HEK293 (cell line): ENCODE data around the gene MTERF4.

Experiments
- FEZF1 ChIP-seq: fragments of 450-650 bp; formaldehyde crosslinking; IDR thresholded peaks from 2 replicates; pipeline ENCODE4 v1.5.1; 2016; ENCODE audit warnings: missing biosample characterization, missing genetic modification characterization
- GFI1B ChIP-seq: fragments of 450-650 bp; formaldehyde crosslinking; IDR thresholded peaks from 2 replicates; pipeline ENCODE4 v1.5.1; 2016; ENCODE audit warnings: missing biosample characterization, missing genetic modification characterization
- SP3 ChIP-seq: fragments of 450-650 bp; formaldehyde crosslinking; IDR thresholded peaks from 2 replicates; pipeline ENCODE4 v1.5.1; 2016; ENCODE audit warnings: missing biosample characterization, missing genetic modification characterization
- ZFP3 ChIP-seq: fragments of 450-650 bp; formaldehyde crosslinking; IDR thresholded peaks from 2 replicates; pipeline ENCODE4 v1.5.1; 2016; ENCODE audit warnings: low read depth, missing biosample characterization, missing genetic modification characterization
- ZNF157 ChIP-seq: fragments of 450-650 bp; formaldehyde crosslinking; IDR thresholded peaks from 2 replicates; pipeline ENCODE4 v1.5.1; 2016; ENCODE audit warnings: missing biosample characterization, missing genetic modification characterization
- ZNF169 ChIP-seq: fragments of 450-650 bp; formaldehyde crosslinking; IDR thresholded peaks from 2 replicates; pipeline ENCODE4 v1.5.1; 2016; ENCODE audit warnings: missing biosample characterization, missing genetic modification characterization
- ZNF248 ChIP-seq: fragments of 450-650 bp; formaldehyde crosslinking; IDR thresholded peaks from 2 replicates; pipeline ENCODE4 v1.5.1; 2017; ENCODE audit warnings: missing biosample characterization, missing genetic modification characterization
- ZNF292 ChIP-seq: fragments of 450-650 bp; formaldehyde crosslinking; IDR thresholded peaks from 2 replicates; pipeline ENCODE4 v1.5.1; 2016; ENCODE audit warnings: low read depth, missing biosample characterization, missing genetic modification characterization, borderline replicate concordance
- ZNF302 ChIP-seq: fragments of 450-650 bp; formaldehyde crosslinking; IDR thresholded peaks from 2 replicates; pipeline ENCODE4 v1.5.1; 2016; ENCODE audit warnings: missing biosample characterization, missing genetic modification characterization, low read depth
- ZNF341 ChIP-seq: fragments of 450-650 bp; formaldehyde crosslinking; IDR thresholded peaks from 2 replicates; pipeline ENCODE4; 2016; ENCODE audit warnings: low read depth, missing biosample characterization, missing genetic modification characterization
- ZNF37A ChIP-seq: fragments of 450-650 bp; IDR thresholded peaks from 2 replicates; pipeline ENCODE4 v1.5.1; 2018; ENCODE audit warnings: missing biosample characterization, missing genetic modification characterization
- ZNF404 ChIP-seq: fragments of 450-650 bp; formaldehyde crosslinking; IDR thresholded peaks from 2 replicates; pipeline ENCODE4 v1.5.1; 2017; ENCODE audit warnings: missing biosample characterization, missing genetic modification characterization
- ZNF423 ChIP-seq: fragments of 450-650 bp; formaldehyde crosslinking; IDR thresholded peaks from 2 replicates; pipeline ENCODE4 v1.5.1; 2016; ENCODE audit warnings: missing biosample characterization, missing genetic modification characterization
- ZNF514 ChIP-seq: fragments of 450-650 bp; formaldehyde crosslinking; IDR thresholded peaks from 2 replicates; pipeline ENCODE4 v1.5.1; 2016; ENCODE audit warnings: missing biosample characterization, missing genetic modification characterization
- ZNF555 ChIP-seq: fragments of 450-650 bp; formaldehyde crosslinking; conservative IDR thresholded peaks from 2 replicates; pipeline ENCODE4 v1.5.1; 2017; ENCODE audit warnings: missing biosample characterization, mild to moderate bottlenecking, missing genetic modification characterization, inconsistent platforms
- ZNF600 ChIP-seq: fragments of 450-650 bp; formaldehyde crosslinking; IDR thresholded peaks from 2 replicates; pipeline ENCODE4 v1.5.1; 2016; ENCODE audit warnings: missing biosample characterization, missing genetic modification characterization
- ZNF677 ChIP-seq: fragments of 450-650 bp; IDR thresholded peaks from 2 replicates; pipeline ENCODE4 v1.5.0; 2018; ENCODE audit warnings: missing biosample characterization, mild to moderate bottlenecking, missing genetic modification characterization, moderate library complexity
- ZNF707 ChIP-seq: fragments of 450-650 bp; formaldehyde crosslinking; IDR thresholded peaks from 2 replicates; pipeline ENCODE4 v1.5.1; 2016; ENCODE audit warnings: missing biosample characterization, missing genetic modification characterization
- ZNF776 ChIP-seq: fragments of 450-650 bp; formaldehyde crosslinking; IDR thresholded peaks from 2 replicates; pipeline ENCODE4 v1.5.0; 2017; ENCODE audit warnings: missing biosample characterization, missing genetic modification characterization, borderline replicate concordance
- ZXDB ChIP-seq: fragments of 450-650 bp; formaldehyde crosslinking; IDR thresholded peaks from 2 replicates; pipeline ENCODE4 v1.5.1; 2016; ENCODE audit warnings: missing biosample characterization, missing genetic modification characterization
- TF ChIP-seq, protein P1 (sequence below): fragments of 450-650 bp; formaldehyde crosslinking; IDR thresholded peaks from 2 replicates; pipeline ENCODE4 v1.5.1; 2017; ENCODE audit warnings: missing biosample characterization, missing genetic modification characterization
- TF ChIP-seq, protein P2 (sequence below): fragments of 450-650 bp; IDR thresholded peaks from 2 replicates; pipeline ENCODE4 v1.5.1; 2018; ENCODE audit warnings: missing biosample characterization, missing genetic modification characterization
- TF ChIP-seq, protein P3 (sequence below): fragments of 450-650 bp; formaldehyde crosslinking; IDR thresholded peaks from 2 replicates; pipeline ENCODE4 v1.5.1; 2017; ENCODE audit warnings: missing biosample characterization, missing genetic modification characterization
- TF ChIP-seq, protein P4 (sequence below): fragments of 450-650 bp; formaldehyde crosslinking; IDR thresholded peaks from 2 replicates; pipeline ENCODE4 v1.5.1; 2016; ENCODE audit warnings: missing biosample characterization, missing genetic modification characterization
- TF ChIP-seq, protein P5 (sequence below): fragments of 450-650 bp; IDR thresholded peaks from 2 replicates; pipeline ENCODE4 v1.5.1; 2018; ENCODE audit warnings: missing biosample characterization, mild to moderate bottlenecking, missing genetic modification characterization
- TF ChIP-seq, protein P6 (sequence below): fragments of 450-650 bp; formaldehyde crosslinking; conservative IDR thresholded peaks from 2 replicates; pipeline ENCODE4 v1.5.1; 2016; ENCODE audit warnings: low read depth, missing biosample characterization, missing genetic modification characterization
- TF ChIP-seq, protein P7 (sequence below): fragments of 450-650 bp; formaldehyde crosslinking; IDR thresholded peaks from 2 replicates; pipeline ENCODE4 v1.5.1; 2016; ENCODE audit warnings: missing biosample characterization, missing genetic modification characterization

MTERF4 gene

DNA sequence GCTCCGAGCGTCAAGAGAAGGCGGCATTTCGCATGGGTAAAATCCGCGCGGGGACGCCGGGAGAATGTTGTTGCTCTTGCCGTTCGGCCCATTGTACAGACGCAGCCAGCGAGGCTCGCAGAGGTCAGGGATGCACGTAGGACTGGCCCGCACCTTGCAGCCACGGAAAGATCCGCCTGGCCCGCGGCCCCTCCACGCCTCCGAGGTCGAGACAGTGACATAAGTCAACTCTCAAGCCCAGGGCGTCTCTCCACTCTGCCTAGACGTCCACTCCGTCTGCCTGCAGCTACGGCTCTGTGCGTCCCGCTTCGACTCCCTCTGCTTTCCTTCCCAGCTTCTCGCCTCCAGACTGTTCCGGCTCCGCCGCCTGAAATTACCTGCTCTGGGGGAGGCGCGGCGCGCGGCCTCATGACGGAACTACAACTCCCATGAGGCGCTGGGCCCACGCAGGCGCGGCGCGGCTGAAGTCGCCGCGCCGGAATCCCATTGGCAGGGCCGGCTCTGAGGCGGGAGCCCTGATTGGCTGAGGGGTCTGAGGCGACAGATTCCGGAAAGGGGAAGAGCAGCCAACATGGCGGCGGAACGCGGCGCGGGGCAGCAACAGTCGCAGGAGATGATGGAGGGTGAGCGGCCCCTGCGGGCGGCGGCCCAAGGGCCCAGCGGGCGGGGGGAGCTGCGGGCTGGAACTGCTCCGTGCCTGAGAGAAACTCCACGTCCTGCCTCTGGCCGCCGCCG lies 48.0 kb upstream of the MTERF4 start, which contains the start of gene PPP1R7 (continued):
- no peak for TF ChIP-seq ZNF776 (tag by site-specific recombination)
- TF ChIP-seq, protein P1, sequence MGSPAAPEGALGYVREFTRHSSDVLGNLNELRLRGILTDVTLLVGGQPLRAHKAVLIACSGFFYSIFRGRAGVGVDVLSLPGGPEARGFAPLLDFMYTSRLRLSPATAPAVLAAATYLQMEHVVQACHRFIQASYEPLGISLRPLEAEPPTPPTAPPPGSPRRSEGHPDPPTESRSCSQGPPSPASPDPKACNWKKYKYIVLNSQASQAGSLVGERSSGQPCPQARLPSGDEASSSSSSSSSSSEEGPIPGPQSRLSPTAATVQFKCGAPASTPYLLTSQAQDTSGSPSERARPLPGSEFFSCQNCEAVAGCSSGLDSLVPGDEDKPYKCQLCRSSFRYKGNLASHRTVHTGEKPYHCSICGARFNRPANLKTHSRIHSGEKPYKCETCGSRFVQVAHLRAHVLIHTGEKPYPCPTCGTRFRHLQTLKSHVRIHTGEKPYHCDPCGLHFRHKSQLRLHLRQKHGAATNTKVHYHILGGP, result no peak
- TF ChIP-seq FEZF1 (tag by site-specific recombination), result no peak
- no peak for TF ChIP-seq ZNF169
- no peak for TF ChIP-seq ZNF302 (tag by site-specific recombination)
- TF ChIP-seq ZNF341, result peak; percentile 51; the same call in 1 of the 2 replicates
- TF ChIP-seq ZNF404, result no peak
- no peak for TF ChIP-seq ZNF514 (tag by site-specific recombination)
- no peak for TF ChIP-seq GFI1B (tag by site-specific recombination)
- no peak for TF ChIP-seq ZNF555 (tag by site-specific recombination)
- no peak; the same call in 1 of the 2 replicates for TF ChIP-seq ZNF423 (tag by site-specific recombination)
- TF ChIP-seq, protein P2, sequence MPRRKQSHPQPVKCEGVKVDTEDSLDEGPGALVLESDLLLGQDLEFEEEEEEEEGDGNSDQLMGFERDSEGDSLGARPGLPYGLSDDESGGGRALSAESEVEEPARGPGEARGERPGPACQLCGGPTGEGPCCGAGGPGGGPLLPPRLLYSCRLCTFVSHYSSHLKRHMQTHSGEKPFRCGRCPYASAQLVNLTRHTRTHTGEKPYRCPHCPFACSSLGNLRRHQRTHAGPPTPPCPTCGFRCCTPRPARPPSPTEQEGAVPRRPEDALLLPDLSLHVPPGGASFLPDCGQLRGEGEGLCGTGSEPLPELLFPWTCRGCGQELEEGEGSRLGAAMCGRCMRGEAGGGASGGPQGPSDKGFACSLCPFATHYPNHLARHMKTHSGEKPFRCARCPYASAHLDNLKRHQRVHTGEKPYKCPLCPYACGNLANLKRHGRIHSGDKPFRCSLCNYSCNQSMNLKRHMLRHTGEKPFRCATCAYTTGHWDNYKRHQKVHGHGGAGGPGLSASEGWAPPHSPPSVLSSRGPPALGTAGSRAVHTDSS (tag by site-specific recombination), result no peak
- TF ChIP-seq, protein P3, sequence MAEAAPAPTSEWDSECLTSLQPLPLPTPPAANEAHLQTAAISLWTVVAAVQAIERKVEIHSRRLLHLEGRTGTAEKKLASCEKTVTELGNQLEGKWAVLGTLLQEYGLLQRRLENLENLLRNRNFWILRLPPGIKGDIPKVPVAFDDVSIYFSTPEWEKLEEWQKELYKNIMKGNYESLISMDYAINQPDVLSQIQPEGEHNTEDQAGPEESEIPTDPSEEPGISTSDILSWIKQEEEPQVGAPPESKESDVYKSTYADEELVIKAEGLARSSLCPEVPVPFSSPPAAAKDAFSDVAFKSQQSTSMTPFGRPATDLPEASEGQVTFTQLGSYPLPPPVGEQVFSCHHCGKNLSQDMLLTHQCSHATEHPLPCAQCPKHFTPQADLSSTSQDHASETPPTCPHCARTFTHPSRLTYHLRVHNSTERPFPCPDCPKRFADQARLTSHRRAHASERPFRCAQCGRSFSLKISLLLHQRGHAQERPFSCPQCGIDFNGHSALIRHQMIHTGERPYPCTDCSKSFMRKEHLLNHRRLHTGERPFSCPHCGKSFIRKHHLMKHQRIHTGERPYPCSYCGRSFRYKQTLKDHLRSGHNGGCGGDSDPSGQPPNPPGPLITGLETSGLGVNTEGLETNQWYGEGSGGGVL (tag by site-specific recombination), result no peak
- TF ChIP-seq, protein P4, sequence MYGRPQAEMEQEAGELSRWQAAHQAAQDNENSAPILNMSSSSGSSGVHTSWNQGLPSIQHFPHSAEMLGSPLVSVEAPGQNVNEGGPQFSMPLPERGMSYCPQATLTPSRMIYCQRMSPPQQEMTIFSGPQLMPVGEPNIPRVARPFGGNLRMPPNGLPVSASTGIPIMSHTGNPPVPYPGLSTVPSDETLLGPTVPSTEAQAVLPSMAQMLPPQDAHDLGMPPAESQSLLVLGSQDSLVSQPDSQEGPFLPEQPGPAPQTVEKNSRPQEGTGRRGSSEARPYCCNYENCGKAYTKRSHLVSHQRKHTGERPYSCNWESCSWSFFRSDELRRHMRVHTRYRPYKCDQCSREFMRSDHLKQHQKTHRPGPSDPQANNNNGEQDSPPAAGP (tag by site-specific recombination), result peak; percentile 81
- TF ChIP-seq ZNF292, result no peak
- TF ChIP-seq ZNF37A (tag by site-specific recombination), result 0 out of 2 replicates have a peak, but pooled peaks have one; percentile 7
- no peak for TF ChIP-seq ZNF157 (tag by site-specific recombination)
- TF ChIP-seq, protein P5, sequence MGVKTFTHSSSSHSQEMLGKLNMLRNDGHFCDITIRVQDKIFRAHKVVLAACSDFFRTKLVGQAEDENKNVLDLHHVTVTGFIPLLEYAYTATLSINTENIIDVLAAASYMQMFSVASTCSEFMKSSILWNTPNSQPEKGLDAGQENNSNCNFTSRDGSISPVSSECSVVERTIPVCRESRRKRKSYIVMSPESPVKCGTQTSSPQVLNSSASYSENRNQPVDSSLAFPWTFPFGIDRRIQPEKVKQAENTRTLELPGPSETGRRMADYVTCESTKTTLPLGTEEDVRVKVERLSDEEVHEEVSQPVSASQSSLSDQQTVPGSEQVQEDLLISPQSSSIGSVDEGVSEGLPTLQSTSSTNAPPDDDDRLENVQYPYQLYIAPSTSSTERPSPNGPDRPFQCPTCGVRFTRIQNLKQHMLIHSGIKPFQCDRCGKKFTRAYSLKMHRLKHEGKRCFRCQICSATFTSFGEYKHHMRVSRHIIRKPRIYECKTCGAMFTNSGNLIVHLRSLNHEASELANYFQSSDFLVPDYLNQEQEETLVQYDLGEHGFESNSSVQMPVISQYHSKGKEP (tag by site-specific recombination), result no peak
- TF ChIP-seq, protein P6, sequence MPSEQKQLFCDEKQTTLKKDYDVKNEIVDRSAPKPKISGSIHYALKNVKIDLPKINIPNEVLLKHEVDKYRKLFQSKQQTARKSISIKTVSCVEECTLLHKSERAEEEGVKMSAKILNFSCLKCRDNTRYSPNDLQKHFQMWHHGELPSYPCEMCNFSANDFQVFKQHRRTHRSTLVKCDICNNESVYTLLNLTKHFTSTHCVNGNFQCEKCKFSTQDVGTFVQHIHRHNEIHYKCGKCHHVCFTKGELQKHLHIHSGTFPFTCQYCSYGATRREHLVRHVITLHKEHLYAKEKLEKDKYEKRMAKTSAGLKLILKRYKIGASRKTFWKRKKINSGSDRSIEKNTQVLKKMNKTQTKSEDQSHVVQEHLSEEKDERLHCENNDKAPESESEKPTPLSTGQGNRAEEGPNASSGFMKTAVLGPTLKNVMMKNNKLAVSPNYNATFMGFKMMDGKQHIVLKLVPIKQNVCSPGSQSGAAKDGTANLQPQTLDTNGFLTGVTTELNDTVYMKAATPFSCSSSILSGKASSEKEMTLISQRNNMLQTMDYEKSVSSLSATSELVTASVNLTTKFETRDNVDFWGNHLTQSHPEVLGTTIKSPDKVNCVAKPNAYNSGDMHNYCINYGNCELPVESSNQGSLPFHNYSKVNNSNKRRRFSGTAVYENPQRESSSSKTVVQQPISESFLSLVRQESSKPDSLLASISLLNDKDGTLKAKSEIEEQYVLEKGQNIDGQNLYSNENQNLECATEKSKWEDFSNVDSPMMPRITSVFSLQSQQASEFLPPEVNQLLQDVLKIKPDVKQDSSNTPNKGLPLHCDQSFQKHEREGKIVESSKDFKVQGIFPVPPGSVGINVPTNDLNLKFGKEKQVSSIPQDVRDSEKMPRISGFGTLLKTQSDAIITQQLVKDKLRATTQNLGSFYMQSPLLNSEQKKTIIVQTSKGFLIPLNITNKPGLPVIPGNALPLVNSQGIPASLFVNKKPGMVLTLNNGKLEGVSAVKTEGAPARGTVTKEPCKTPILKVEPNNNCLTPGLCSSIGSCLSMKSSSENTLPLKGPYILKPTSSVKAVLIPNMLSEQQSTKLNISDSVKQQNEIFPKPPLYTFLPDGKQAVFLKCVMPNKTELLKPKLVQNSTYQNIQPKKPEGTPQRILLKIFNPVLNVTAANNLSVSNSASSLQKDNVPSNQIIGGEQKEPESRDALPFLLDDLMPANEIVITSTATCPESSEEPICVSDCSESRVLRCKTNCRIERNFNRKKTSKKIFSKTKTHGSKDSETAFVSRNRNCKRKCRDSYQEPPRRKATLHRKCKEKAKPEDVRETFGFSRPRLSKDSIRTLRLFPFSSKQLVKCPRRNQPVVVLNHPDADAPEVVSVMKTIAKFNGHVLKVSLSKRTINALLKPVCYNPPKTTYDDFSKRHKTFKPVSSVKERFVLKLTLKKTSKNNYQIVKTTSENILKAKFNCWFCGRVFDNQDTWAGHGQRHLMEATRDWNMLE (tag by site-specific recombination), result no peak
- TF ChIP-seq ZXDB, result no peak; the same call in none of the 2 replicates
- TF ChIP-seq SP3 (tag by site-specific recombination), result peak; percentile 64
- TF ChIP-seq ZNF677 (tag by site-specific recombination), result 0 out of 2 replicates have a peak, but pooled peaks have one; percentile 1
- no peak for TF ChIP-seq ZNF248 (tag by site-specific recombination)
- TF ChIP-seq ZNF600 (tag by site-specific recombination), result peak; percentile 97
- TF ChIP-seq ZFP3 (tag by site-specific recombination), result no peak
- TF ChIP-seq, protein P7, sequence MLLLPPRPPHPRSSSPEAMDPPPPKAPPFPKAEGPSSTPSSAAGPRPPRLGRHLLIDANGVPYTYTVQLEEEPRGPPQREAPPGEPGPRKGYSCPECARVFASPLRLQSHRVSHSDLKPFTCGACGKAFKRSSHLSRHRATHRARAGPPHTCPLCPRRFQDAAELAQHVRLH (tag by site-specific recombination), result peak; percentile 77
- TF ChIP-seq ZNF707 (tag by site-specific recombination), result no peak
